Gastroesophageal sphincter (tissue), 3 donors: Measurements from ENCODE around the gene C9orf72.
A peak's percentile ranks its signal among the peaks of the same experiment; 100 is the strongest.

ENCODE experiments used
- CTCF ChIP-seq, 4 experiments: fragments of 200-600 bp in 2 of 4; fragments of 450-650 bp in 2 of 4; sonication (generic) in 1 of 4; IDR thresholded peaks; one replicate each; pipeline ENCODE4 v1.5.1; 2017 to 2019; ENCODE audit warnings: antibody characterized with exemption in 4 of 4, mild to moderate bottlenecking in 2 of 4, moderate library complexity in 2 of 4
- EP300 ChIP-seq: sonication (generic); formaldehyde crosslinking; IDR thresholded peaks from one replicate; pipeline ENCODE4 v1.6.1; 2017; ENCODE audit warnings: antibody characterized with exemption, mild to moderate bottlenecking
- POLR2A ChIP-seq, 2 donors: fragments of 450-650 bp; IDR thresholded peaks; one replicate each; pipeline ENCODE4 v1.6.1; 2017; ENCODE audit warnings: antibody characterized with exemption in 2 of 2, mild to moderate bottlenecking in 2 of 2, moderate library complexity in 1 of 2
- POLR2AphosphoS5 ChIP-seq: sonication (generic); formaldehyde crosslinking; IDR thresholded peaks from one replicate; pipeline ENCODE4 v1.6.1; 2017; ENCODE audit warnings: antibody characterized with exemption

GRCh38 chr9:27539479-27540441 is 33.5 kb downstream of the C9orf72 start:
- TF ChIP-seq POLR2A (IDR thresholded peaks at IDR 0.05), result no peak
- peak in 1 of 4 experiments; percentile 14 for TF ChIP-seq CTCF (IDR thresholded peaks at IDR 0.05)
- peak; percentile 99 for TF ChIP-seq POLR2AphosphoS5
- TF ChIP-seq EP300, result peak; percentile 94
